ENCODE results near the gene NUTF2. TPM values are rescaled to one million over a fixed set of nuclear protein-coding genes. Genes with fewer than 3 reads are reported as not detected.

NUTF2 gene
- total and polyA plus RNA-seq, 8 donors: 25.8 to 69.1 (median 40.2) TPM

GRCh38 chr16:67878232-67878631 is 31.5 kb downstream of the NUTF2 start:
- intact Hi-C loops (cut with DNase I): no loop called here
- Histone ChIP-seq H3K4me1 (peaks cover 0 to 16% (median 8%) of the 10 kb centered on the region in 3 donors), H3K36me3 (peaks cover 16 to 70% (median 58%) of the 10 kb centered on the region in 3 donors), H3K27me3 (no peaks in the 10 kb centered on the region), H3K27ac (no peak overlapping the region), H3K9me3 (no peaks in the 10 kb centered on the region), H3K4me3 (no peak overlapping the region)
- DNase-seq: no peak
- FAIRE-seq: no peak
- ATAC-seq: no peak
- no peak for TF ChIP-seq CTCF (IDR thresholded peaks at IDR 0.05)
- 83 to 89% methylated on average over 6 of the region's 6 CpGs for WGBS, 2 donors

- WGBS, 2 donors: 95% methylated on average over 9 of the region's 9 CpGs
- no peak for DNase-seq
- Histone ChIP-seq H3K4me1 (peaks cover 0 to 13% (median 6%) of the 10 kb centered on the region in 3 donors), H3K4me3 (no peak overlapping the region), H3K27ac (no peak overlapping the region), H3K27me3 (no peaks in the 10 kb centered on the region), H3K36me3 (peaks cover 16 to 70% (median 62%) of the 10 kb centered on the region in 3 donors), H3K9me3 (no peaks in the 10 kb centered on the region)
- intact Hi-C loops (cut with DNase I): no loop called here
- TF ChIP-seq CTCF (IDR thresholded peaks at IDR 0.05): no peak
- ATAC-seq: no peak
- no peak for FAIRE-seq
These were observed 32.1 kb downstream of the NUTF2 start for GRCh38 chr16:67878846-67879245.

GRCh38 chr16:67879462-67879861 is 32.7 kb downstream of the NUTF2 start:
- intact Hi-C loops (cut with DNase I): no loop called here
- TF ChIP-seq CTCF (IDR thresholded peaks at IDR 0.05): no peak
- 92 to 95% methylated on average over 10 to 12 of the region's 12 CpGs for WGBS, 2 donors
- Histone ChIP-seq H3K9me3 (no peaks in the 10 kb centered on the region), H3K27ac (no peak overlapping the region), H3K4me3 (no peak overlapping the region), H3K4me1 (peaks cover 0 to 7% (median 0%) of the 10 kb centered on the region in 3 donors), H3K27me3 (no peaks in the 10 kb centered on the region), H3K36me3 (peaks cover 16 to 70% (median 62%) of the 10 kb centered on the region in 3 donors)
- ATAC-seq (no peak), FAIRE-seq (no peak), DNase-seq (no peak)

- no peak overlapping the region for H3K27ac ChIP-seq
- TF ChIP-seq CTCF (IDR thresholded peaks at IDR 0.05): no peak
- FAIRE-seq (no peak), DNase-seq (no peak), ATAC-seq (no peak)
- no peaks in the 10 kb centered on the region for H3K27me3 ChIP-seq
- H3K36me3 ChIP-seq: peaks cover 16 to 70% (median 62%) of the 10 kb centered on the region in 3 donors
- H3K9me3 ChIP-seq: no peaks in the 10 kb centered on the region
- 58 to 76% methylated on average over 3 to 5 of the region's 5 CpGs for WGBS, 2 donors
- intact Hi-C loops (cut with DNase I): loop anchor here in 1 of 3 donors (5.0 to 10.0 kb wide), 2 partner anchors 52 to 155 kb away; partner anchors contain the start of gene CTRL
- peaks cover 0 to 2% (median 0%) of the 10 kb centered on the region in 3 donors for H3K4me1 ChIP-seq
- H3K4me3 ChIP-seq: no peak overlapping the region
These were observed 33.2 kb downstream of the NUTF2 start for GRCh38 chr16:67879936-67880335.

GRCh38 chr16:67880584-67880983 is 33.9 kb downstream of the NUTF2 start:
- intact Hi-C loops (cut with DNase I): loop anchor here in 1 of 3 donors (5.0 to 10.0 kb wide), 2 partner anchors 52 to 154 kb away; partner anchors contain the start of gene CTRL
- WGBS, 2 donors: 93% methylated on average over 13 of the region's 13 CpGs
- no peak for TF ChIP-seq CTCF (IDR thresholded peaks at IDR 0.05)
- Histone ChIP-seq H3K27me3 (no peaks in the 10 kb centered on the region), H3K4me1 (no peaks in the 10 kb centered on the region), H3K36me3 (peaks cover 16 to 70% (median 62%) of the 10 kb centered on the region in 3 donors), H3K27ac (no peak overlapping the region), H3K4me3 (no peak overlapping the region), H3K9me3 (no peaks in the 10 kb centered on the region)
- DNase-seq: no peak
- no peak for ATAC-seq
- no peak for FAIRE-seq

All from pancreas (tissue), 10 donors.